Astrocyte of the cerebellum (primary cell): Measurements from ENCODE around the gene ZFP36L2.

ENCODE experiments used
- DNase-seq: peaks from one replicate; pipeline ENCODE4 v3.0.0-alpha.2; 2011; ENCODE audit warnings: low read depth
- H3K4me3 ChIP-seq: 2 replicates; pipeline ENCODE4 v1.5.1; 2011; ENCODE audit warnings: mild to moderate bottlenecking, low read depth, low read length, moderate library complexity
- in situ Hi-C: cut with HindIII; loops from 2 replicates; pipeline ENCODE4 v1.10.0; 2017; ENCODE audit warnings: low sequenced_read_pairs
- TF ChIP-seq, protein P1 (sequence below): IDR thresholded peaks from 2 replicates; pipeline ENCODE4 v1.5.1; 2012; ENCODE audit warnings: low read length, low read depth, moderate library complexity, mild to moderate bottlenecking; ENCODE audit errors: missing control alignments

Gene ZFP36L2

DNA sequence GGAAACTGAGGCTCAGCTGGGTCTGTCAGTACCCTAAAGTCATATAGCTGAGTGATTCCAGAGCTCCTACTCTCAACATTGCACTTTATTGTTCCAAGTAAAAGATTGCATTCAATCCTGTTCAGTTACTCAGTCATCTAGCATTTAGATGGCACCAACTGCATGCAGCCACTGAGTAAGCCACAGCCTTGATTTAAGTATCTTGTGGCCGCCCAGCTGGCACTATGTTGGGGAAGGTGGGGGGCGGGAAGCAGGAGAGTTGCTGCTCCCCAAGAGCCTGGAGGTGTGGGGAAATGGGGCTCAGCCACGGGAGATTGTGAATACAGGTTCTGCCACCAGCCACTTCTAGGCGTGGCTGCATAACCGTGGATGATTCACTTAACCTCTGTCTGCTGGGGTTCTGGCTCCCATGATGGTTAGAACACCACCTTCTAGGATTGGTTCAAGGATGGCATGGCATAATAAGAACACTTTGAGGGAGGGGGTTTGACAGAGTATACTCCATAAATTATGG lies 17.1 kb downstream of the ZFP36L2 start:
- no peak overlapping the region for H3K4me3 ChIP-seq
- in situ Hi-C loops, result no loop called here
- TF ChIP-seq, protein P1, sequence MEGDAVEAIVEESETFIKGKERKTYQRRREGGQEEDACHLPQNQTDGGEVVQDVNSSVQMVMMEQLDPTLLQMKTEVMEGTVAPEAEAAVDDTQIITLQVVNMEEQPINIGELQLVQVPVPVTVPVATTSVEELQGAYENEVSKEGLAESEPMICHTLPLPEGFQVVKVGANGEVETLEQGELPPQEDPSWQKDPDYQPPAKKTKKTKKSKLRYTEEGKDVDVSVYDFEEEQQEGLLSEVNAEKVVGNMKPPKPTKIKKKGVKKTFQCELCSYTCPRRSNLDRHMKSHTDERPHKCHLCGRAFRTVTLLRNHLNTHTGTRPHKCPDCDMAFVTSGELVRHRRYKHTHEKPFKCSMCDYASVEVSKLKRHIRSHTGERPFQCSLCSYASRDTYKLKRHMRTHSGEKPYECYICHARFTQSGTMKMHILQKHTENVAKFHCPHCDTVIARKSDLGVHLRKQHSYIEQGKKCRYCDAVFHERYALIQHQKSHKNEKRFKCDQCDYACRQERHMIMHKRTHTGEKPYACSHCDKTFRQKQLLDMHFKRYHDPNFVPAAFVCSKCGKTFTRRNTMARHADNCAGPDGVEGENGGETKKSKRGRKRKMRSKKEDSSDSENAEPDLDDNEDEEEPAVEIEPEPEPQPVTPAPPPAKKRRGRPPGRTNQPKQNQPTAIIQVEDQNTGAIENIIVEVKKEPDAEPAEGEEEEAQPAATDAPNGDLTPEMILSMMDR, result no peak
- no peak for DNase-seq

DNA sequence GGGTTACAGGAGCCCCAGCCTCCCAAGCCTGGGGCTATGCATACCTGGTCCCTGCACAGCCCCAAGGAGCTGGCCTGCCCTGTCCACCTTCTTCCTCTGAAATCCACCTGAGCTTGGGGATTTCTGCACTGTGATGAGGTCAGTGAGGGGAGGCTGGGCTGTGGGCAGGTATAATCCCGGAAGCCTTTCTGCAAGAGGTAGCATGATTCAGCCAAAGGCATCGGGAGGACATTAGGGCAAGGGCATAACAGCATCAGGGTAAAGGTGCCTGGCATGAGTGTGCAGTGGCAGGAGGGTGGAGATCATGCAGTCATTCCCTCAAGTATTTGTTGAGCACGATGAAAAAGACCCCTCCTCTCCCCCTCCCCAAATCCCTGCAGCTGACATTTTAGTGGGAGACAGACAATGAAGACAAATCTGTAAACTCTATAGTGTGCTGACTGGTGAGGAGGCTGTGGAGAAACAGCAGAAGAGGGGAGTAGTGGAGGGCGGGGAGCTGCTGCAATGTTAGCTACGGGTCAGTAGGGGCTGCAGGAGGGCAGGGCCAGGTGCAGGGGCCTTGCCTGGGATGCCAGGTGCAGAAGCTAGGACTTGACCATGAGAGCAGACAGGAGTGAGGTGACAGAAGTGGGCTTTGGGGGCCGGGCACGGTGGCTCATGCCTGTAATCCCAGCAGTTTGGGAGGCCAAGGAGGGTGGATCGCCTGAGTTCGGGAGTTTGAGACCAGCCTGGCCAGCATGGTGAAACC lies 18.7 kb downstream of the ZFP36L2 start:
- H3K4me3 ChIP-seq, result no peak overlapping the region
- in situ Hi-C loops, result no loop called here
- TF ChIP-seq, protein P1, result no peak
- DNase-seq, result no peak

DNA sequence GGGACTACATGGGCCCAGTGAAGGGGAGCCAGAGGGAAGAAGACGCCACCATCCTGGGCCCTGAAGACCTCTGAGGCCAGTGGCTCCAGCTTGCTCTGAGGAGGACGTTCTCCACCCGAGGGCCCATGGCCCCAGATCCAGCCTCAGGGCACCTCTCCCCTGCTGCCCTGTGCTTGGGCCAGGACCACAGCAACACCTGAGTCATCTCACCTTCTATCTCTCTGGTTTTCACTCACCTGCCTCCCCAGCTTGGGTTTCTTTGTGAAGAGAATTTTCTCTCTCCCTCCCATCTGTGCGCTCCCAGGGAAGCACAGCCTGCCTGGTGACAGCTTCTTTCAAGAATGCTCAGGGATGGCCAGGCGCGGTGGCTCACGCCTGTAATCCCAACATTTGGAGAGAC lies 19.8 kb downstream of the ZFP36L2 start:
- no peak overlapping the region for H3K4me3 ChIP-seq

DNA sequence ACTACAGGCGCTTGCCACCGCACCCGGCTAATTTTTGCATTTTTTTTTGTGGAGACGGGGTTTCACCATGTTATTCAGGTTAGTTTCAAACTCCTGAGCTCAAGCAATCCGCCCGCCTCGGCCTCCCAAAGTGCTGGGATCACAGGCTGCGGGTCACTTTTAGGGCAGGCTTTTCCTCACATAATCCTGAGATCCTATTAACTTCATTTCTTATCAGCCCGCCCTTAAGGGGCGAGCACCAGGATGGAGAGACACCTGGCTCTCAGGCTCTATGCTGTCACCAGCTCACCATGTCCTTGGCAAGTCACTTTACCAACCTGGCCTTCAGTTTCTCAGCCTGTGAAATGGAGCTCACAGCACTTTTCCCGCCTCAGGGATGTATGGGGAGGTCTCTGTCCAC lies 23.0 kb downstream of the ZFP36L2 start:
- in situ Hi-C loops, result no loop called here
- H3K4me3 ChIP-seq, result no peak overlapping the region
- no peak for DNase-seq
- TF ChIP-seq, protein P1, result no peak

More for the DNA sequence above, 19.8 kb downstream of the ZFP36L2 start:
- TF ChIP-seq, protein P1, result no peak
- in situ Hi-C loops, result no loop called here
- no peak for DNase-seq

DNA sequence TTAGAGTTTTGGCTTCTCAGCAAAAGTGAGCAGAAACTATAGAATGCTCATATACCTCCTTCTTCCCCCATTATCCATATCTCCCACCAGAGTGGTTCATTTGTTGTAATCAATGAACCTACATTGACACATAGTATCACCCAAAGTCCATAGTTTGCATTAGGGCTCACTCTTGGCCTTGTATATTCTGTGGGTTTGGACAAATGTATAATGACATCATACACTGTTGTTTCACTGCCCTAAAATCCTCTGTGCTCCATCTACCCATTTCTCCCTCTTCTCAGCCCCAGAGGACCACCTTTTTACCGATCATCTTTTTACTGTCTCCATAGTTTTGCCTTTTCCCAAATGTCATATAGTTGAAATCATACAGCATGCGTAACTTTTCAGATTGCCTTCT lies 24.1 kb downstream of the ZFP36L2 start:
- no peak overlapping the region for H3K4me3 ChIP-seq
- TF ChIP-seq, protein P1, result no peak
- in situ Hi-C loops, result no loop called here
- DNase-seq, result no peak

DNA sequence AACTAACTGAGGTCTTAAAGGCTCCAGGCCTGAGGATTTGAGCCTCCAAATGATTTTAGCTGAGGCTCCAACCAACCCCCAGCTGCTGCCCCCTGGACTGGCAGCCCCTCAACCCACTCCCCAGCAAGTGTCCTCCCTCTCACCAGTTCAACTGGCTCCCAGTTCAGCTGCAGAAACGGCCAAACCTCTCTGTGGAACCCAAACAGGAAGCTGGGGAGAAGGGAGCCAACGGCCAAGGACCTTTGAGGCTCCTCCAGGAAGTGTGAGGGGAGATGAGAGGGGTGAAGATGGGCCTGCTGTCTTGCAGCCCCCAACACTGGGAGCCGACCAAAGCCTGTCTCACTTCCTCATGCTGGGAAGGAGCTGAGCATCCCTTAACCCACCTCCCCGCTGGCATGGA lies 24.9 kb downstream of the ZFP36L2 start:
- H3K4me3 ChIP-seq, result no peak overlapping the region
- no peak for DNase-seq
- in situ Hi-C loops, result no loop called here
- TF ChIP-seq, protein P1, result no peak
